Measurements from ENCODE around the gene UBQLN3.

DNA sequence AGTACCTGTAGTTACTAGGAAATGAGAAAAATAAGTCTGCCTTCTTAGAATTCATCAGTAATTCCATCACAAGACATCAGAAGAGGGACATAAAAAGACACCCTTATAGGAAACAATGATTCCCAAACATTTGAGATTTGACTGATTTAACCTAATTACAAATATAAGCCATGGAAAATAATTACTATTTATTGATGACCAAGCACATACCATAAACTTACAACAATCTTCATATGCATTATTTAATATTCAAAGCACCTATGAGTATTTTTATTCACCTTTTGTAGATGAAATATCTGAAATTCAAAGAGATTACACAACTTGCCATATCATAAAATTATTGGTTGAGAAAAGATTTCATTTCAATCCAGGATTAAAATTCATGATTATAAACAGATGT is 35.8 kb downstream of the UBQLN3 start:
- no peak for TF ChIP-seq POLR2A (IDR thresholded peaks at IDR 0.05; ENCODE audit: low read depth, low read length)
- TF ChIP-seq POLR2AphosphoS5 (IDR thresholded peaks at IDR 0.05; ENCODE audit: low read depth, low read length): no peak
- no peak for TF ChIP-seq TAF1 (IDR thresholded peaks at IDR 0.05; ENCODE audit: low read depth, low read length)

Measured in GM12891 (cell line).